Trophoblast cell (in vitro differentiated cells and primary cell): Measurements from ENCODE around the gene DDX42.
A peak's percentile ranks its signal among the peaks of the same experiment; 100 is the strongest.

Source experiments
- DNase-seq, 2 donors: peaks; one replicate each; pipeline ENCODE4 v3.0.0-alpha.2; 2016
- H2AFZ ChIP-seq: 2 replicates; pipeline ENCODE4 v1.6.1; 2013; ENCODE audit warnings: low read length, moderate library complexity, mild to moderate bottlenecking; ENCODE audit not compliant: insufficient read depth, poor library complexity
- H2AK5ac ChIP-seq: 2 replicates; pipeline ENCODE4 v1.6.1; 2013; ENCODE audit warnings: mild to moderate bottlenecking, low read length
- H2BK120ac ChIP-seq: 2 replicates; pipeline ENCODE4 v1.6.1; 2013; ENCODE audit warnings: low read length, mild to moderate bottlenecking, moderate library complexity; ENCODE audit not compliant: insufficient read depth, poor library complexity
- H2BK12ac ChIP-seq: 2 replicates; pipeline ENCODE4 v1.6.1; 2013; ENCODE audit warnings: mild to moderate bottlenecking, low read length, moderate library complexity
- H2BK5ac ChIP-seq: 2 replicates; pipeline ENCODE4 v1.6.1; 2013; ENCODE audit warnings: low read length, low read depth, moderate library complexity, mild to moderate bottlenecking; ENCODE audit not compliant: poor library complexity
- H3K14ac ChIP-seq: 2 replicates; pipeline ENCODE4 v1.6.1; 2013; ENCODE audit warnings: mild to moderate bottlenecking, low read length
- H3K18ac ChIP-seq: 2 replicates; pipeline ENCODE4 v1.6.1; 2013; ENCODE audit warnings: mild to moderate bottlenecking, low read length
- H3K23ac ChIP-seq: 2 replicates; pipeline ENCODE4 v1.6.1; 2013; ENCODE audit warnings: low read length
- H3K27ac ChIP-seq: 2 replicates; pipeline ENCODE4 v1.5.1; 2013; ENCODE audit warnings: low read depth, mild to moderate bottlenecking, inconsistent platforms, low read length, moderate library complexity
- H3K27me3 ChIP-seq: 2 replicates; pipeline ENCODE4 v1.6.1; 2013; ENCODE audit warnings: inconsistent platforms, mild to moderate bottlenecking, low read length, moderate library complexity; ENCODE audit not compliant: insufficient read depth
- H3K36me3 ChIP-seq, 2 experiments: 1 replicate in 1 of 2; 2 replicates in 1 of 2; pipeline ENCODE4 v1.6.1; 2013; ENCODE audit warnings: low read length in 2 of 2, mild to moderate bottlenecking in 2 of 2, moderate library complexity in 1 of 2; ENCODE audit not compliant: insufficient read depth in 2 of 2, control insufficient read depth in 1 of 2
- H3K4ac ChIP-seq: 2 replicates; pipeline ENCODE4 v1.6.1; 2013; ENCODE audit warnings: low read depth, mild to moderate bottlenecking, low read length, moderate library complexity
- H3K4me1 ChIP-seq, 2 experiments: 1 replicate in 1 of 2; 2 replicates in 1 of 2; pipeline ENCODE4 v1.6.1; 2013; ENCODE audit warnings: low read length in 2 of 2, mild to moderate bottlenecking in 2 of 2, moderate library complexity in 1 of 2; ENCODE audit not compliant: insufficient read depth in 2 of 2, control insufficient read depth in 1 of 2
- H3K4me2 ChIP-seq: 2 replicates; pipeline ENCODE4 v1.6.1; 2013; ENCODE audit warnings: inconsistent platforms, mild to moderate bottlenecking, low read length, moderate library complexity
- H3K4me3 ChIP-seq: 2 replicates; pipeline ENCODE4 v1.5.1; 2013; ENCODE audit warnings: mild to moderate bottlenecking, low read depth, low read length, inconsistent platforms
- H3K79me1 ChIP-seq: one replicate; pipeline ENCODE4 v1.6.1; 2013; ENCODE audit warnings: low read length
- H3K79me2 ChIP-seq: 2 replicates; pipeline ENCODE4 v1.6.1; 2013; ENCODE audit warnings: low read length, mild to moderate bottlenecking; ENCODE audit not compliant: control insufficient read depth, insufficient read depth, poor library complexity
- H3K9ac ChIP-seq: 2 replicates; pipeline ENCODE4 v1.6.1; 2013; ENCODE audit warnings: mild to moderate bottlenecking, low read length
- H3K9me3 ChIP-seq: 2 replicates; pipeline ENCODE4 v1.6.1; 2013; ENCODE audit warnings: low read depth, mild to moderate bottlenecking, control low read depth, inconsistent platforms, low read length; ENCODE audit not compliant: insufficient read depth
- H4K12ac ChIP-seq: 2 replicates; pipeline ENCODE4 v1.6.1; 2013; ENCODE audit warnings: low read depth, mild to moderate bottlenecking, low read length, moderate library complexity
- H4K8ac ChIP-seq: 2 replicates; pipeline ENCODE4 v1.6.1; 2013; ENCODE audit warnings: low read depth, mild to moderate bottlenecking, low read length, moderate library complexity
- H4K91ac ChIP-seq: one replicate; pipeline ENCODE4 v1.6.1; 2013; ENCODE audit warnings: low read depth, mild to moderate bottlenecking, low read length, moderate library complexity
- WGBS: extraction: QIAGEN DNeasy Blood & Tissue Kit; methylation state at CpG from one replicate; pipeline ENCODE4 v1.1.7; 2013; ENCODE audit warnings: missing lambda C conversion rate; ENCODE audit not compliant: insufficient read length, insufficient coverage; ENCODE audit errors: extremely low coverage; 5-methylcytosine and 5-hydroxymethylcytosine counted together

Gene DDX42

DNA sequence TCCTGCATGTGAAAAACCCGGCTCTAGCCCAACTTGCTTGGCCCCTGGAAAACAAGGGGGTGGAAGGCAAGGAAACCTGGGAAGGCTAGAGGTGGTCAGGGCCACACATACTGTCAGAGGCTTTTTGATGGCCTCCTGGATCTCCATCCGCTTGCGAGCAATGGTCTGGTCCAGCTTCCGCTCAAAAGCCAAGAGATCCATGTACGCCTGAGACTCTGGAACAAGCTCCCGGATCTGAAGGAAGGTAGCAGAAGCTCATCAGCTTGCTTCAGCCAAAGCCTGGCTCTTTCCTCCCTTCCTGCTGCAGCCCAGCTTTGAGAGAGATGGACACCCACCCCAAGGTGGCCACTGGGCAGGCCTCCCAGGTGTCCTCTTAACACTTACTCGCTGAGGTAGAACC lies 62.8 kb downstream of the DDX42 start:
- no peak overlapping the region for H2BK12ac ChIP-seq
- peaks cover 43 to 47% of the 10 kb centered on the region in 2 experiments for H3K36me3 ChIP-seq
- H3K4ac ChIP-seq, result no peak overlapping the region
- H2AFZ ChIP-seq, result no peak overlapping the region
- no peak overlapping the region for H3K9ac ChIP-seq
- no peak overlapping the region for H2BK5ac ChIP-seq
- peaks cover 4% of the 10 kb centered on the region for H3K9me3 ChIP-seq
- no peak overlapping the region for H2BK120ac ChIP-seq
- no peaks in the 10 kb centered on the region for H3K27me3 ChIP-seq
- H3K4me1 ChIP-seq, result peaks cover 27 to 39% of the 10 kb centered on the region in 2 experiments
- H3K4me2 ChIP-seq, result no peak overlapping the region
- no peak overlapping the region for H3K14ac ChIP-seq
- no peak overlapping the region for H3K4me3 ChIP-seq
- no CpG with 5 or more reads among the region's 7 CpGs for WGBS
- no peak overlapping the region for H3K27ac ChIP-seq
- no peak overlapping the region for H4K8ac ChIP-seq
- peaks cover 2% of the 10 kb centered on the region for H3K79me1 ChIP-seq
- H4K12ac ChIP-seq, result no peak overlapping the region
- H3K23ac ChIP-seq, result no peak overlapping the region
- no peak overlapping the region for H3K18ac ChIP-seq
- no peak for DNase-seq
- H4K91ac ChIP-seq, result no peak overlapping the region
- peaks cover 23% of the 10 kb centered on the region for H3K79me2 ChIP-seq
- H2AK5ac ChIP-seq, result no peak overlapping the region

DNA sequence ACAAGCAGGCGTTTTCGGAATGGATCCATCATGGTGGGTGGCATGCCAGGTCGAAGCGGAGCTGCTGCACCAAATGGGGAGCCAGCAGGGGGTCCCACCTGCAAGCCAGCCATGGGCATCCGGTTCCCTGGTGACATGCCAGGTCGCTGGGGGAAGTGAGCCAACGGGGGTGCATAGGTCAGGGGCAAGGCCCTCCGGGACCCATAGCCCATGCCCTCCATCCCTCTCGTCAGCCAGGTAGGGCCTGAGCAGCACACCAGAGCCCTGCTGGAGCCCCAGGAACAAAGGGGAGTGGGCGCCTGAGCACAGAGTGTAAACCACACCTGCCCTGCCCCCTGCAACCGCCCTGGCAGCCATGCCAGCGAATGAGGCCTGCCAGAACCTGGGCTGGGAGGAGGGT lies 63.5 kb downstream of the DDX42 start:
- Histone ChIP-seq H2BK120ac (no peak overlapping the region), H3K36me3 (peaks cover 37 to 41% of the 10 kb centered on the region in 2 experiments), H3K23ac (no peak overlapping the region), H3K4me3 (no peak overlapping the region), H3K27me3 (no peaks in the 10 kb centered on the region), H3K4me1 (peaks cover 27 to 39% of the 10 kb centered on the region in 2 experiments), H3K9me3 (peaks cover 4% of the 10 kb centered on the region), H4K8ac (no peak overlapping the region), H3K4me2 (no peak overlapping the region), H2AFZ (no peak overlapping the region), H2BK12ac (no peak overlapping the region), H3K27ac (no peak overlapping the region), H3K4ac (peak overlapping the region; percentile 73), H4K91ac (no peak overlapping the region), H2BK5ac (no peak overlapping the region), H2AK5ac (peak overlapping the region; percentile 0), H3K14ac (no peak overlapping the region), H3K18ac (no peak overlapping the region), H3K79me2 (peaks cover 29% of the 10 kb centered on the region), H3K79me1 (peaks cover 7% of the 10 kb centered on the region), H3K9ac (no peak overlapping the region), H4K12ac (no peak overlapping the region)
- WGBS, result no CpG with 5 or more reads among the region's 12 CpGs
- no peak for DNase-seq

DNA sequence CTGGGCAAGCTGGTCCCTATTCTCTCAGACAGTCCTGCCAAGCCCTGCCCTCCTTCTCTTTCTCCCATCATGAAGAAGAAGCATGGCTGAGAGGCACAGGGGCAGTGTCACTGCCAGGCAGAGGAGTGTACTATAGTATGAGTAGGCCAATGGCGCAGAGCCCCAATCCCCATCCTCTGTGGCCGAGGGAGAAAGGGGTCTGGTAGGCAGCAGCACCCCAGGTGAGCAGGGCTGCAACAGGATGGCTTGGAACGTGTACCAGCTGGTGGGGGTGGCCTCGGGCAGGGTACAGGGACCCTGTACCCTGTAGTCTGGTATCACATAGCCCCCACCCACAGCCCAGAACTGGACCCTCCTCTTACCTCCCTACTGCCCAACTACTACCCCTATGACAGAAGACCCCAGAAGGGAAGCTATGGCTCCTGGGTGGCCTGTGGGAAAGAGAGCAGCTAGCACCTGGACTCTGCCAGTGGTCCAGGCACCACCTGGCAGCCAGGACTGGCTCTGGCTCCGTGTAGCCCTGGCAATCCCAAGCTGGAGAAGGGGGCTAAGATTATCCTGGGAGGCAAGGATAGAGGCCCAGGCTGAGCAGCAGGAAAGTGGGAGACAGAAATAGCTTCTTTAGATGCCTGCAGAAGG lies 64.1 kb downstream of the DDX42 start:
- Histone ChIP-seq H3K9me3 (peaks cover 4% of the 10 kb centered on the region), H3K4me1 (peaks cover 27 to 39% of the 10 kb centered on the region in 2 experiments), H2AFZ (no peak overlapping the region), H3K79me2 (peaks cover 30% of the 10 kb centered on the region), H2BK5ac (no peak overlapping the region), H3K79me1 (peaks cover 10% of the 10 kb centered on the region), H3K23ac (no peak overlapping the region), H4K12ac (no peak overlapping the region), H3K27ac (no peak overlapping the region), H4K8ac (no peak overlapping the region), H3K4me3 (no peak overlapping the region), H3K4me2 (peak overlapping the region; percentile 31), H4K91ac (no peak overlapping the region), H2BK12ac (peak overlapping the region; percentile 31), H3K14ac (no peak overlapping the region), H3K36me3 (peaks cover 31 to 35% of the 10 kb centered on the region in 2 experiments), H3K4ac (peak overlapping the region; percentile 73), H2BK120ac (no peak overlapping the region), H3K9ac (no peak overlapping the region), H3K27me3 (no peaks in the 10 kb centered on the region), H2AK5ac (no peak overlapping the region), H3K18ac (peak overlapping the region; percentile 8)
- WGBS, result no CpG with 5 or more reads among the region's 5 CpGs
- no peak for DNase-seq

DNA sequence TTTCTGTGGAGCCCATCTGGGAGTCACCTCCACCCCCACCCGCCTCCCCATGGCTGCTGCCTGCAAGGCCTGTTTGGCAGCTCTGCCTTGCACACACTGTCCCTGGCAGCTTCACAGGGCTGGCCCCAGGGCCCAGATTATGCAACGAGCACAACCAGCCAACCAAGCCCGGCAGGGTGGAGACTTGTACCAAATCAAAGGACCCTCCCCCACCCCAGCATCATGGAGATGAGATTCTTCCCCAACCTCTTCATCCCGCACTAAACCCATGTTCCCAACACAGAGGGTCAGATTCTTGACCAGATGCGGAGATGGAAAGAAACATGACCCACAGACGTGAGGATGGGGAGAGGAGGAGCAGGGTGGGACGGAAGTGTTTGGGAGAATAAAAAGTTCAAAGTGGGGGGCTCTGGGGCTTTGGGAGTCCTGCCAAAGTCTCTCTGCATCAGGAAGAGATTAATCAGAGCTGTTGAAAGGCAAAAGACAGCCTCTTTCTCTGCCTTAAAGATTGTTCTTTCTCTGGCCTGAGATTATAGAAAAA lies 64.7 kb downstream of the DDX42 start:
- peak overlapping the region; percentile 73 for H3K4ac ChIP-seq
- H2BK5ac ChIP-seq, result no peak overlapping the region
- no peak overlapping the region for H2AK5ac ChIP-seq
- no peaks in the 10 kb centered on the region for H3K27me3 ChIP-seq
- H4K91ac ChIP-seq, result no peak overlapping the region
- H3K9me3 ChIP-seq, result peaks cover 4% of the 10 kb centered on the region
- no peak overlapping the region for H3K23ac ChIP-seq
- H2BK12ac ChIP-seq, result no peak overlapping the region
- no peak overlapping the region for H3K9ac ChIP-seq
- H3K14ac ChIP-seq, result no peak overlapping the region
- H3K18ac ChIP-seq, result no peak overlapping the region
- no CpG with 5 or more reads among the region's 7 CpGs for WGBS
- no peak overlapping the region for H4K12ac ChIP-seq
- peaks cover 27 to 40% of the 10 kb centered on the region in 2 experiments for H3K4me1 ChIP-seq
- H3K36me3 ChIP-seq, result peaks cover 24 to 28% of the 10 kb centered on the region in 2 experiments
- H3K4me2 ChIP-seq, result peak overlapping the region; percentile 31
- H3K4me3 ChIP-seq, result no peak overlapping the region
- DNase-seq, result peak; percentile 87
- peaks cover 30% of the 10 kb centered on the region for H3K79me2 ChIP-seq
- H3K27ac ChIP-seq, result no peak overlapping the region
- H2AFZ ChIP-seq, result no peak overlapping the region
- H3K79me1 ChIP-seq, result peaks cover 11% of the 10 kb centered on the region
- no peak overlapping the region for H2BK120ac ChIP-seq
- no peak overlapping the region for H4K8ac ChIP-seq
